WERI-Rb-1 (cell line): ENCODE results near the gene P3H2.

Source experiments
- DNase-seq: peaks from one replicate; pipeline ENCODE4 v3.0.0-alpha.2; 2020
- H3K27ac ChIP-seq: fragments of 250-450 bp; sonication (Bioruptor Pico); 2 replicates; pipeline ENCODE4 v1.5.1; 2020; ENCODE audit warnings: mild to moderate bottlenecking, moderate library complexity
- H3K27me3 ChIP-seq: fragments of 250-450 bp; sonication (Bioruptor Pico); 2 replicates; pipeline ENCODE4 v1.5.1; 2021; ENCODE audit warnings: mild to moderate bottlenecking, low read depth, moderate library complexity; ENCODE audit not compliant: insufficient read depth, severe bottlenecking
- H3K36me3 ChIP-seq: fragments of 250-450 bp; sonication (Bioruptor Pico); 2 replicates; pipeline ENCODE4 v1.5.1; 2020; ENCODE audit warnings: mild to moderate bottlenecking, moderate library complexity
- H3K4me3 ChIP-seq: 2 replicates; pipeline ENCODE4 v1.5.1; 2011; ENCODE audit warnings: low read depth, mild to moderate bottlenecking, control low read depth, low read length
- H3K9me3 ChIP-seq: fragments of 250-450 bp; sonication (Bioruptor Pico); 2 replicates; pipeline ENCODE4 v1.5.1; 2021; ENCODE audit warnings: mild to moderate bottlenecking, moderate library complexity; ENCODE audit not compliant: severe bottlenecking
- TF ChIP-seq, protein P1 (sequence below): IDR thresholded peaks from 2 replicates; pipeline ENCODE4 v1.5.1; 2011; ENCODE audit warnings: low read depth, mild to moderate bottlenecking, control low read depth, inconsistent platforms, low read length

The P3H2 gene

DNA sequence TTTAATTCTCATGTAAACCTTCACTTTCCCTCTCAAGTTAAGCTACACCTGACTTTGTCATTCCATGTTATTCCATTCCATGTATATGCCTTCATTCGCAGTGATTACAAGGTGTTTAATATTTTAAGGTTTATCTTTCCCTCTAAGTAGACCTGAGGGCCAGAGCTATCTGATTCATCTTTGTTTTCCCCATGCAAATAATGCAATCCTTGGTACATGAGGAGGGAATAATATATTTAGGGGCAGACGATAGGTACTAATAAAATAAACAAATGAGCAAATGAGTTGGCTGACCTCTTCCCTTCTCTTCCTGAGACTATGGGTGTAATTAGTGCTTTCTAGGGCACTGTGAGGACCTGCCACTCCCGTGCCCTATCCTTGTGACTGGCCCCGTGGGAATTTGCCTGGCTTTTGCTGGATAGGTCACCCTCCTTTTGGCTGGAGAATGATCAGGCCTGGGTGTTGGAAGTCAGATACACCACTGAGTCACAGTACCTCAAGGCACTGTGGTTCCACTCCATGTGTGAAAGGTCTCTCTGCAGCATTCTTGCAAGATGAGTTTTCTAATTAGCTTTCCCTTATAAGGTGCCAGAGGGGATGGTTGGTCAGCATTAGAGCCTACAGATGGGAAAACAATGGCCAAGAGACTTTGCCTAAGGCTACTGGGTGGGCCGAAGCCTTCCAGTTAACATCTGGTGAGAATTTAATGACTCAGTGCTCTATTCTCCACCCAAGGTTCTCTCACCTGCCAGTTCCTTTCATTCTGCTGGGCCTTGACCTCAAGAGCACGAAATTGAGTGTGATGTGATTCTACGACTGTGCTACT is 183.2 kb downstream of the P3H2 start:
- H3K9me3 ChIP-seq = no peaks in the 10 kb centered on the region
- TF ChIP-seq, protein P1, sequence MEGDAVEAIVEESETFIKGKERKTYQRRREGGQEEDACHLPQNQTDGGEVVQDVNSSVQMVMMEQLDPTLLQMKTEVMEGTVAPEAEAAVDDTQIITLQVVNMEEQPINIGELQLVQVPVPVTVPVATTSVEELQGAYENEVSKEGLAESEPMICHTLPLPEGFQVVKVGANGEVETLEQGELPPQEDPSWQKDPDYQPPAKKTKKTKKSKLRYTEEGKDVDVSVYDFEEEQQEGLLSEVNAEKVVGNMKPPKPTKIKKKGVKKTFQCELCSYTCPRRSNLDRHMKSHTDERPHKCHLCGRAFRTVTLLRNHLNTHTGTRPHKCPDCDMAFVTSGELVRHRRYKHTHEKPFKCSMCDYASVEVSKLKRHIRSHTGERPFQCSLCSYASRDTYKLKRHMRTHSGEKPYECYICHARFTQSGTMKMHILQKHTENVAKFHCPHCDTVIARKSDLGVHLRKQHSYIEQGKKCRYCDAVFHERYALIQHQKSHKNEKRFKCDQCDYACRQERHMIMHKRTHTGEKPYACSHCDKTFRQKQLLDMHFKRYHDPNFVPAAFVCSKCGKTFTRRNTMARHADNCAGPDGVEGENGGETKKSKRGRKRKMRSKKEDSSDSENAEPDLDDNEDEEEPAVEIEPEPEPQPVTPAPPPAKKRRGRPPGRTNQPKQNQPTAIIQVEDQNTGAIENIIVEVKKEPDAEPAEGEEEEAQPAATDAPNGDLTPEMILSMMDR = no peak

DNA sequence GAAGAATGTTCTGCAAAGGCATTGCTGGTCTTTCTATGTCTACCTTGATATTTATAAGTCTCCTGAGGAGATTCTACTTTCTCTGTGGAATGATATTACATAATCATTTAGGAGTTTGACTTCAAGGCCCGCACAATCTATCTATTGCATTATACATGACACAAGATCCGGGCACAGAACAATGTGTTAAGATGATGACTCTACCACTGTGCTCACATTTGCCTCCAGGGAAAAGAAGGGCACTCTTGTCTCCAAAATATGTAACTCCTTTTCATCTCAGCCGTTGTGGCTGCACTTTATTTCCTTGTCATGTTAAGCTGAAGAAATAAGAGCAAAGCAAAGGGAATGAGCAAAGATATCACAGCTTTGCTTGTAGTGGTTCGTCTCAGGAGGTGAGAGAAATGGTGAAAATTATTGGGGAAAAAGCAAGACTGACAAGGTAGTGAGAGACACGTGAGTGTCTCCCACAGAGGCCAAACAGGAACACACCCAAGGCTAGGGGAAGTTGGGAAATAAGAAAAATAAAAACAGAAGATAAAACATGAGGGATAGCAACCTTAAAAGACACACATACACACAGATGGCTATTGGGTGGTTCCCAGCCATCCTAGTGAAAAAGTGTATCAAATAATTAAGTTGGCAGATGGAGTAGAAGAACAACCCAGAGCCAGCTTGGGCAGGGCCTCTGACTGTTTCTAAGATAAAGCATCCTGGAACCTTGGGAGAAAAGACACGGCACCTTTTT is 184.3 kb downstream of the P3H2 start:
- Histone ChIP-seq H3K4me3 (no peak overlapping the region), H3K27me3 (no peaks in the 10 kb centered on the region), H3K36me3 (no peaks in the 10 kb centered on the region), H3K9me3 (no peaks in the 10 kb centered on the region), H3K27ac (no peak overlapping the region)
- TF ChIP-seq, protein P1 = no peak
- DNase-seq = no peak

More for the DNA sequence above, 183.2 kb downstream of the P3H2 start:
- no peak for DNase-seq
- Histone ChIP-seq H3K36me3 (no peaks in the 10 kb centered on the region), H3K4me3 (no peak overlapping the region), H3K27me3 (no peaks in the 10 kb centered on the region), H3K27ac (no peak overlapping the region)

DNA sequence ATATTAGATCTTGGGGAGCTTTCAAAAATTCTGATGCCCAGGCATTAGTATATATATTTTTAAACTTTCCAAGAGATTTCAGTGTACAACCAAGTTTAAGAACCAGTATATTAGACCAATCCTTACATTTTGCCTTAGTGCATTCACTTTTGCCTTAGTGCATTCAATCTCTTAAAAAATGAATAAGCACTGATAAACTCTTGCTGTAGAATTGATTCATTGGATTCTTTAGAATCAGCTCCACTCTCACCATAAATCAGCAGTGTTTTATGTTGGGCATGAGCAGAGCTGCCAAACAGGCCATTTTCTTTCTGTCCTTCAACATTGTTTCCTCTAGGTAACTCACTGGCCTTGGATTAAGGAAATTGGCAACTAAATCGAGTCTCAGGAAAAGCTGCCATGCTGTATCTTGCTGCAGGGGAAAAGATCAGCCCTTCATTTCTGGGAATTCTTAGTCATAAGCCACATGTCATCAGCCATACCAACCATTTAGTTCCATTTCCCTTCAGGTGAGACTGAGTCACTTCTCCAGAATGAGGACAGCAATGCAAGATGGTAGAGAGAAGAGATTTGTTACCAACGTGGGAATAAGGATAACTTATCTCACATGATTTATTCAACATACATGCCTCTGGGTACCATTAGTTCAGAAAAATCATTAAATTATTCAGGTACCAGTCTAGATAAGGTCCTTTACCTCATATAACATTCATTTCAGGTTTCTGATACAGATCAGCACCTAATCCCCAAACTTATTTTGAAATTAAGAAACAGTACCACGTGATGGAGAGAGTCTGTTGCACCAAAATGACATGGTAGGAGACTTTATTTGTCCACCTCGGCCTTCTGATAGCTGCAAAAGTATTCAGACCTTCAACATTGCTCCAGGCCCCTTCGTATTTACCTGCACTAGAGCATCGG is 192.5 kb downstream of the P3H2 start:
- Histone ChIP-seq H3K27ac (no peak overlapping the region), H3K9me3 (no peaks in the 10 kb centered on the region), H3K4me3 (no peak overlapping the region), H3K36me3 (no peaks in the 10 kb centered on the region), H3K27me3 (no peaks in the 10 kb centered on the region)
- TF ChIP-seq, protein P1 = no peak
- no peak for DNase-seq

DNA sequence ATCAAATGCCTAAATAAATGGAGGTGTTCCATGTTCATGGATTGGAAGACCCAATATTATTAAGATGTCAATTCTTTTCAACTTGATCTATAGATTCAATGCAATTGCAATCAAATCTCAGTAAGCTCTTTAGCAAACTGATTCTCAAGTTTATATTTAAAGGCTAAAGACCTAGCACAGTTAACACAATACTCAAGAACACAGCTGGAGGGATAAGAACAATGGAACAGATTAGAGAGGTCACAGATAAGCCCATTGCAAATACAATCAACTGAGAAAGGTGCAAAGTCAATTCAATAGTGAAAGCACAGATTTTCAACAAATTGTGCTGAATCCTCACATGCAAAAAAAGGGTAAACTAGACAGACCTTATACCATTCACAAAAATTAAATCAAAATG is 198.9 kb downstream of the P3H2 start:
- Histone ChIP-seq H3K36me3 (no peaks in the 10 kb centered on the region), H3K27me3 (no peaks in the 10 kb centered on the region), H3K4me3 (no peak overlapping the region), H3K27ac (no peak overlapping the region), H3K9me3 (no peaks in the 10 kb centered on the region)
- TF ChIP-seq, protein P1 = no peak
- DNase-seq = no peak

DNA sequence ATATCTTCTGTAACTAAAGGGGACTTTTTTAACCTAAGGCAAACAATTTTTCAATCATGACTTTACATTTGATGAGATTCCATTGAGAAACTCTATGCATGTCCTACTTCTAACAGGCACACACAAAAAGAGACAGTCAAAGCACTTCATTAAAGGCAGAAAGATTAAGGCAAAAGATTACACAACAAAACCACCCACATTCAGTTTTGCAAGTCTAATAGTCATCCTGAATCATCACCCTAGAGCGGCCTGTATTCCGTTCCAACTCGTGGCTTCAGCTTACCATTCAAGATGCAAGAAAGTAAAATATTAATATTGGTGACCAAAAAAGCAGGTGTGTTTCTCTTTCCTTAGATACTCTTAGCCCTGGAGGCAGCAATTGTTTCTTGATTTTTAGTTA is 205.9 kb downstream of the P3H2 start:
- no peak for DNase-seq
- Histone ChIP-seq H3K36me3 (no peaks in the 10 kb centered on the region), H3K9me3 (no peaks in the 10 kb centered on the region), H3K27me3 (no peaks in the 10 kb centered on the region), H3K27ac (no peak overlapping the region), H3K4me3 (no peak overlapping the region)
- TF ChIP-seq, protein P1 = no peak
